IMR-90 (cell line): ENCODE results near the gene HOXD8.

Experiments used
- CEBPB ChIP-seq: IDR thresholded peaks from 2 replicates; pipeline ENCODE4 v1.6.1; 2012; ENCODE audit warnings: low read depth, low read length, improper control_type of control experiment
- CHD1 ChIP-seq: IDR thresholded peaks from 2 replicates; pipeline ENCODE4 v1.6.1; 2012; ENCODE audit warnings: low read depth, low read length, improper control_type of control experiment
- TF ChIP-seq, protein P1 (sequence below): conservative IDR thresholded peaks from 2 replicates; pipeline ENCODE4 v1.5.1; 2012; ENCODE audit warnings: mild to moderate bottlenecking, low read depth, low read length, improper control_type of control experiment

DNA sequence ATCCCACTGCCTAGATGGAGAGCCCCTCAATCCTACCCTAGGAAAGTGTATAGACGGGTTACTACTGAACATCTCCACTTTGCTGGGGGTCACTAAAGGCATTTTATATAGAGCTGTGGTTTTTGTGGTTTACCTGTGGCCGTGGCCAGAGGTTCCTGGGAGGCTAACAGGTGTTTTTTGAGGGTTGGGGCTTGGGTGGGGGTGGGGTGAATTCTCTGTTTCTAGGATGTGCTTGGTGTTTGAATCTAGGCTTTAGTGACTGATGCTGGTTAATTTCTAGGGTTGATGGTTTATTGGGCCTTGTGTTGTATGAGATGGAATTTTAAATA is 7.7 kb downstream of the HOXD8 start:
- TF ChIP-seq, protein P1, sequence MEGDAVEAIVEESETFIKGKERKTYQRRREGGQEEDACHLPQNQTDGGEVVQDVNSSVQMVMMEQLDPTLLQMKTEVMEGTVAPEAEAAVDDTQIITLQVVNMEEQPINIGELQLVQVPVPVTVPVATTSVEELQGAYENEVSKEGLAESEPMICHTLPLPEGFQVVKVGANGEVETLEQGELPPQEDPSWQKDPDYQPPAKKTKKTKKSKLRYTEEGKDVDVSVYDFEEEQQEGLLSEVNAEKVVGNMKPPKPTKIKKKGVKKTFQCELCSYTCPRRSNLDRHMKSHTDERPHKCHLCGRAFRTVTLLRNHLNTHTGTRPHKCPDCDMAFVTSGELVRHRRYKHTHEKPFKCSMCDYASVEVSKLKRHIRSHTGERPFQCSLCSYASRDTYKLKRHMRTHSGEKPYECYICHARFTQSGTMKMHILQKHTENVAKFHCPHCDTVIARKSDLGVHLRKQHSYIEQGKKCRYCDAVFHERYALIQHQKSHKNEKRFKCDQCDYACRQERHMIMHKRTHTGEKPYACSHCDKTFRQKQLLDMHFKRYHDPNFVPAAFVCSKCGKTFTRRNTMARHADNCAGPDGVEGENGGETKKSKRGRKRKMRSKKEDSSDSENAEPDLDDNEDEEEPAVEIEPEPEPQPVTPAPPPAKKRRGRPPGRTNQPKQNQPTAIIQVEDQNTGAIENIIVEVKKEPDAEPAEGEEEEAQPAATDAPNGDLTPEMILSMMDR, result no peak
- no peak for TF ChIP-seq CEBPB
- no peak for TF ChIP-seq CHD1
